HG03280 (cell line): ENCODE measurements around the gene PLA2G4A.
"Not testable (repeated sequence)": the region's sequence is repeated elsewhere in the genome, so short reads cannot be mapped to it uniquely, and the experiment has no call there.

Experiments used
- ATAC-seq: cut with Tn5 transposase; IDR thresholded peaks from one replicate; pipeline ENCODE4 v1.9.1; 2021; ENCODE audit warnings: mild to moderate bottlenecking, moderate library complexity; ENCODE audit not compliant: unreplicated experiment

PLA2G4A gene

GRCh38 chr1:186917106-186917786 lies 88.5 kb downstream of the PLA2G4A start:
- ATAC-seq: not testable (repeated sequence)

GRCh38 chr1:186921386-186921785 lies 92.6 kb downstream of the PLA2G4A start:
- ATAC-seq: not testable (repeated sequence)

GRCh38 chr1:186922814-186923213 lies 94.1 kb downstream of the PLA2G4A start:
- not testable (repeated sequence) for ATAC-seq

GRCh38 chr1:186923486-186923885 lies 94.7 kb downstream of the PLA2G4A start:
- ATAC-seq: no peak

GRCh38 chr1:186925881-186926669 lies 97.3 kb downstream of the PLA2G4A start:
- ATAC-seq: no peak

GRCh38 chr1:186927884-186928283 lies 99.1 kb downstream of the PLA2G4A start:
- ATAC-seq: no peak

- ATAC-seq: no peak
These were observed 101.5 kb downstream of the PLA2G4A start for GRCh38 chr1:186930238-186930637.

GRCh38 chr1:186937016-186937670 lies 108.4 kb downstream of the PLA2G4A start:
- no peak for ATAC-seq

- no peak for ATAC-seq
These were observed 115.3 kb downstream of the PLA2G4A start for GRCh38 chr1:186943891-186944686.

- no peak for ATAC-seq
These were observed 116.4 kb downstream of the PLA2G4A start for GRCh38 chr1:186945146-186945545.

GRCh38 chr1:186948535-186948934 lies 119.8 kb downstream of the PLA2G4A start:
- no peak for ATAC-seq

- ATAC-seq: no peak
These were observed 120.4 kb downstream of the PLA2G4A start for GRCh38 chr1:186949173-186949572.

GRCh38 chr1:186950547-186950946 lies 121.8 kb downstream of the PLA2G4A start:
- ATAC-seq: no peak

GRCh38 chr1:186953876-186954275 lies 125.1 kb downstream of the PLA2G4A start:
- no peak for ATAC-seq

GRCh38 chr1:186957314-186957713 lies 128.6 kb downstream of the PLA2G4A start:
- ATAC-seq: no peak

GRCh38 chr1:186958520-186958919 lies 129.8 kb downstream of the PLA2G4A start:
- ATAC-seq: no peak

GRCh38 chr1:186960861-186961260 lies 132.1 kb downstream of the PLA2G4A start:
- ATAC-seq: no peak

GRCh38 chr1:186965847-186966246 lies 137.1 kb downstream of the PLA2G4A start:
- no peak for ATAC-seq

GRCh38 chr1:186966456-186966855 lies 137.7 kb downstream of the PLA2G4A start:
- ATAC-seq: no peak

GRCh38 chr1:186967656-186968394 lies 139.1 kb downstream of the PLA2G4A start:
- no peak for ATAC-seq
